Neural cell (in vitro differentiated cells): ENCODE measurements around the gene CP. TPM values are rescaled to one million over a fixed set of nuclear protein-coding genes. Genes with fewer than 3 reads are reported as not detected.

Experiments used
- H2AFZ ChIP-seq: fragments of 200-600, 300-800 bp; sonication (generic), shearing (Covaris generic); 2 replicates; pipeline ENCODE4 v1.6.0; 2014; ENCODE audit warnings: low read depth, mild to moderate bottlenecking, antibody characterized with exemption, low read length, moderate library complexity
- H3F3A ChIP-seq: fragments of 200-600 bp; shearing (Covaris generic); 2 replicates; pipeline ENCODE4 v1.6.1; 2016; ENCODE audit warnings: mild to moderate bottlenecking, moderate library complexity, mixed read lengths, antibody characterized with exemption, low read length; ENCODE audit not compliant: insufficient read depth, poor library complexity, severe bottlenecking
- H3K27ac ChIP-seq: fragments of 200-600, 300-800 bp; sonication (generic), shearing (Covaris generic); 2 replicates; pipeline ENCODE4 v1.5.1; 2014; ENCODE audit warnings: mild to moderate bottlenecking, low read length, moderate library complexity
- H3K27me3 ChIP-seq: fragments of 300-800, 200-600 bp; sonication (generic), shearing (Covaris generic); 2 replicates; pipeline ENCODE4 v1.6.0; 2014; ENCODE audit warnings: mild to moderate bottlenecking, low read depth, low read length, moderate library complexity; ENCODE audit not compliant: insufficient read depth
- H3K36me3 ChIP-seq: fragments of 300-800, 200-600 bp; sonication (generic), shearing (Covaris generic); 2 replicates; pipeline ENCODE4 v1.5.1; 2014; ENCODE audit warnings: mild to moderate bottlenecking, antibody characterized with exemption, low read length, moderate library complexity; ENCODE audit not compliant: insufficient read depth
- H3K4me2 ChIP-seq: fragments of 300-800, 200-600 bp; sonication (generic), shearing (Covaris generic); 2 replicates; pipeline ENCODE4 v1.6.0; 2014; ENCODE audit warnings: mild to moderate bottlenecking, low read length
- H3K4me3 ChIP-seq: fragments of 300-800, 200-600 bp; sonication (generic), shearing (Covaris generic); 2 replicates; pipeline ENCODE4 v1.5.1; 2014; ENCODE audit warnings: mild to moderate bottlenecking, low read length, moderate library complexity
- H3K79me2 ChIP-seq: fragments of 200-600 bp; shearing (Covaris generic); replicated peaks from 2 replicates; pipeline ENCODE4 v1.6.0; 2014; ENCODE audit warnings: mild to moderate bottlenecking, low read length, moderate library complexity; ENCODE audit not compliant: insufficient read depth
- H3K9ac ChIP-seq: fragments of 300-800, 200-600 bp; sonication (generic), shearing (Covaris generic); 2 replicates; pipeline ENCODE4 v1.6.1; 2016; ENCODE audit warnings: mild to moderate bottlenecking, low read length, mixed read lengths
- H3K9me2 ChIP-seq: fragments of 200-600 bp; shearing (Covaris generic); 2 replicates; pipeline ENCODE4 v1.6.1; 2016; ENCODE audit warnings: mild to moderate bottlenecking, low read length, mixed read lengths; ENCODE audit not compliant: insufficient read depth
- H3K9me3 ChIP-seq: fragments of 200-600, 300-800 bp; sonication (generic), shearing (Covaris generic); 2 replicates; pipeline ENCODE4 v1.6.1; 2016; ENCODE audit warnings: mild to moderate bottlenecking, mixed run types, low read length, moderate library complexity, mixed read lengths
- H4K20me1 ChIP-seq: fragments of 200-600 bp; shearing (Covaris generic); 2 replicates; pipeline ENCODE4 v1.6.1; 2016; ENCODE audit warnings: mild to moderate bottlenecking, mixed run types; ENCODE audit not compliant: insufficient read depth
- CTCF ChIP-seq: fragments of 450-650 bp; IDR thresholded peaks from 2 replicates; pipeline ENCODE4 v1.5.1; 2014; ENCODE audit warnings: antibody characterized with exemption, mild to moderate bottlenecking, moderate library complexity; ENCODE audit not compliant: poor library complexity, severe bottlenecking
- EP300 ChIP-seq: fragments of 450-650 bp; conservative IDR thresholded peaks from 2 replicates; pipeline ENCODE4 v1.6.1; 2014; ENCODE audit warnings: antibody characterized with exemption, mild to moderate bottlenecking, moderate library complexity; ENCODE audit not compliant: poor library complexity, severe bottlenecking
- EZH2 ChIP-seq: fragments of 200-600, 300-800 bp; shearing (Covaris generic), sonication (generic); IDR thresholded peaks from 2 replicates; pipeline ENCODE4 v1.6.1; 2014; ENCODE audit warnings: antibody characterized with exemption, low read length, borderline replicate concordance, mild to moderate bottlenecking; ENCODE audit not compliant: insufficient read depth, poor library complexity, severe bottlenecking
- MXI1 ChIP-seq: fragments of 450-650 bp; conservative IDR thresholded peaks from 2 replicates; pipeline ENCODE4 v1.6.1; 2014; ENCODE audit warnings: antibody characterized with exemption, mild to moderate bottlenecking; ENCODE audit not compliant: poor library complexity, severe bottlenecking
- POLR2AphosphoS5 ChIP-seq: IDR thresholded peaks from 2 replicates; pipeline ENCODE4 v1.6.1; 2012
- RAD21 ChIP-seq: fragments of 450-650 bp; conservative IDR thresholded peaks from 2 replicates; pipeline ENCODE4 v1.6.1; 2014; ENCODE audit warnings: antibody characterized with exemption, mild to moderate bottlenecking, moderate library complexity
- REST ChIP-seq: IDR thresholded peaks from 2 replicates; pipeline ENCODE4 v1.6.1; 2012; ENCODE audit warnings: borderline replicate concordance
- SMC3 ChIP-seq: fragments of 450-650 bp; conservative IDR thresholded peaks from 2 replicates; pipeline ENCODE4 v1.6.1; 2014; ENCODE audit warnings: antibody characterized with exemption, mild to moderate bottlenecking, moderate library complexity; ENCODE audit not compliant: poor library complexity
- TAF1 ChIP-seq: IDR thresholded peaks from 2 replicates; pipeline ENCODE4 v1.6.1; 2012; ENCODE audit warnings: low read depth
- polyA plus RNA-seq: library from polyadenylated mRNA; depleted of rRNA; stranded (reverse); fragments of >200 nt; gene quantifications from 2 replicates; pipeline ENCODE4 v1.2.3, GENCODE V29; 2014

Gene CP
- polyA plus RNA-seq, 1 donor from 2014 or later = not detected

GRCh38 chr3:149167898-149168297 lies 53.7 kb downstream of the CP start:
- TF ChIP-seq TAF1 = no peak
- no peak for TF ChIP-seq EZH2
- TF ChIP-seq CTCF = no peak
- no peak for TF ChIP-seq SMC3
- Histone ChIP-seq H3K4me2 (no peak overlapping the region), H3K27ac (no peak overlapping the region), H3K79me2 (no peaks in the 10 kb centered on the region), H3K27me3 (no peaks in the 10 kb centered on the region), H3F3A (no peaks in the 10 kb centered on the region), H3K9ac (no peak overlapping the region), H2AFZ (no peak overlapping the region), H4K20me1 (no peaks in the 10 kb centered on the region), H3K9me3 (no peaks in the 10 kb centered on the region), H3K4me3 (no peak overlapping the region), H3K36me3 (peaks cover 4% of the 10 kb centered on the region), H3K9me2 (no peaks in the 10 kb centered on the region)

GRCh38 chr3:149163066-149163465 lies 58.6 kb downstream of the CP start:
- Histone ChIP-seq H3K9me2 (no peaks in the 10 kb centered on the region), H2AFZ (no peak overlapping the region), H3K9me3 (no peaks in the 10 kb centered on the region), H3K36me3 (no peaks in the 10 kb centered on the region), H3F3A (no peaks in the 10 kb centered on the region), H3K9ac (no peak overlapping the region), H4K20me1 (no peaks in the 10 kb centered on the region), H3K4me2 (no peak overlapping the region), H3K27me3 (no peaks in the 10 kb centered on the region), H3K79me2 (no peaks in the 10 kb centered on the region), H3K27ac (no peak overlapping the region), H3K4me3 (no peak overlapping the region)
- TF ChIP-seq EZH2 (no peak), POLR2AphosphoS5 (no peak), CTCF (no peak), REST (no peak), SMC3 (no peak), EP300 (no peak), TAF1 (no peak), MXI1 (no peak), RAD21 (no peak)
